ENCODE results near the gene CFI.
A peak's percentile ranks its signal among the peaks of the same experiment; 100 is the strongest.

The CFI gene

GRCh38 chr4:109801895-109802319 lies at the start of gene CFI:
Gene CFI, minus strand, starts transcription at chr4:109801999. Its CDS starts 28 bp downstream, at chr4:109801971.
- DNase-seq, result peak; percentile 39

- no peak for DNase-seq
Observed at GRCh38 chr4:109850601-109851000, 48.8 kb upstream of the CFI start.

DNA sequence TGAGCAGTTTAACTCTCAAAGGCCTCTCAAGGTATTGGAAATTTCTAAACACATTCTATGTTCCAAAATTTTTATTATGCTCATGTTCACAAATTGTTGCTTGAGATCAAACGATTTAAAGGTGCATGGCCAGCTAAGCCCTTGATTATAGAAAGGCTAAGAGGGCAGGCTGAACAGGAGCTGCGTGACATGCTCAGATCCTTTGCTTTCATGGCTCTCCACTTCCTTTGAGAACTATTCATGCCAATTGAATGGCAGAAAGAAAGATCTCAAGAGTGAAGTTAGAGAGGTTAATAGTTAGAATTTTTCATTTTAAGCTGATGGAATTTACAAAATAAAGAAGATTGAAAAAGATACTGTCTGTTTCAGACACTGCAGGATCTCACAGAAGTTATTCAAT lies 46.7 kb upstream of the CFI start:
- DNase-seq, result no peak

- no peak for DNase-seq
Observed at GRCh38 chr4:109847896-109848442, 46.2 kb upstream of the CFI start, which contains the start of gene LRIT3. Gene LRIT3, plus strand, starts transcription at chr4:109848107. Its CDS starts 95 bp downstream, at chr4:109848202.

DNA sequence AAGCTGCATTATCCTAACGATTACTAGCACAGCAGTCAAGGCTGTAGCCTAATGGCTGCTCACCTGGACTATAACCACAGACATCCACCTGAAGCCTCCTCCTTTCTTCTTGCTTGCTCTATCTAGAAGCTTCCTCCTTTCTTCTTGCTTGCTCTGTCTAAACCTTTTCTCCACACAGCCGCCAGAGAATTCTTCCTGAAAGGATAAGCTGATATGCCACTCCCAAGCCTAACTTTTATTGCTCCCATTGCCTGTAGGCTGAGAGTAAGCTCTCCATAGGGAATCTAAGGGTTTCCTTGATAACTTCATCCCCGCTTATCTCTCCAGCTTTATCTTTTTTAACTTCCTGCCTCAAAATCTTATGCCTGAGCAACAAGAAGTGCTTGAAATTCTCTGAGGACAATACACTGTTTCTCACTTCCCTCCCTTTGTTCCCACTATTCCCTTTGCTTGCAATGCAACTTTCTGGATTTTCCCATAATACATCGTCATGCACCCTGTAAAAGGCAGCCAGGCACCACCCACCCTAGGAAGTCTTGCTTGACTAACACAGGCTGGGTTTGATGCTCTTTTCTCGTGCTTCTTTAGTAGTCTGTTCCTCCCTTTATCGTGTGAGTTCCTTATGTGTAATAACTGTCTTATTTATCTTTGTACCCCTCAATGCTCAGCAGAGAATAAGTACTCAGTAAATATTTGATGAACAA lies 44.7 kb upstream of the CFI start:
- DNase-seq, result no peak

- DNase-seq, result no peak
Observed at GRCh38 chr4:109836985-109837384, 35.2 kb upstream of the CFI start.

GRCh38 chr4:109833756-109834155 lies 32.0 kb upstream of the CFI start:
- no peak for DNase-seq

DNA sequence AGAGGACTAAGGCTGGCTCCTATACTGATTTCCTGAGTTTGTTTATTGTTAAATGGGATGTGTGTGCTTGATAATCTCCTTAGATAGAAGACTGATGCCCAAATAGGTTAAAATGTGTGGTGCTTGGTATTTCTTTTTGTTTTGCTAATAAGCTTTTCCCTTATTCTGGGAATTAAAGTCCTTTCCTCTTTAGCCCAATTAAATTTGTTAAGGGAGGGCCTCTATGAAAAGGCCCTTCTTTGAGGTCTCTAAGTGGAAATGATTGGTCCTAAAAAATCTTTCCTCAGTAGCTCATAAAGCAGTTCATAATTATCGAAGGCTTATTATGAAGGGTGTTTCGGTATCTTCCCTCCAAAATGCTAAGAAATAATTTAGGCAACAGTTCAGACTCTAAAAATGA lies 25.9 kb upstream of the CFI start, which contains the start of gene RRH:
Gene RRH (plus strand): TSS at position 301 of the 400 bp plus-strand sequence. CDS start 56 bp downstream, at position 357.
- DNase-seq, result no peak

- DNase-seq, result peak; percentile 70
Observed at GRCh38 chr4:109826719-109827118, 24.9 kb upstream of the CFI start.

GRCh38 chr4:109821185-109821584 lies 19.4 kb upstream of the CFI start:
- no peak for DNase-seq

DNA sequence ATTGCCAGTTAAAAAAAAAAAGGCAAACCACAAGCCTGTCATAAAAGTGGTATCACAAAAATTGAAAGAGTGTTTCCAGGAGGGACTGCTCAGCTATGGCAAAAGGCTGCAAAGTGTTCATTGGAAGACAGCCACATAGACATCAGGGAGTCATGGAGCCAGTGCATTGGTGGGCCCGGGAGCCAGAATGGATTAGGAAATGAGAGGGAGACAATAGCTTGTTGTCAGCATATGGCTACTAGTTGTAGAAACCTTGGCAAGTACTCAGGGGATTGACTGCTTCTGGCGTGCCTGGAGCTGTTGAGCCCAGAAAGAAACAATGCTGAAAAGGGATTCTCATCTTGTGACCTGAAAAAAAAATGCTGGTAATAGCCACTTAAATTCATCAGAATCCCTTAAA lies 18.8 kb upstream of the CFI start:
- DNase-seq, result no peak

GRCh38 chr4:109818268-109818667 lies 16.5 kb upstream of the CFI start:
- no peak for DNase-seq

GRCh38 chr4:109816894-109817293 lies 15.1 kb upstream of the CFI start:
- DNase-seq, result no peak

DNA sequence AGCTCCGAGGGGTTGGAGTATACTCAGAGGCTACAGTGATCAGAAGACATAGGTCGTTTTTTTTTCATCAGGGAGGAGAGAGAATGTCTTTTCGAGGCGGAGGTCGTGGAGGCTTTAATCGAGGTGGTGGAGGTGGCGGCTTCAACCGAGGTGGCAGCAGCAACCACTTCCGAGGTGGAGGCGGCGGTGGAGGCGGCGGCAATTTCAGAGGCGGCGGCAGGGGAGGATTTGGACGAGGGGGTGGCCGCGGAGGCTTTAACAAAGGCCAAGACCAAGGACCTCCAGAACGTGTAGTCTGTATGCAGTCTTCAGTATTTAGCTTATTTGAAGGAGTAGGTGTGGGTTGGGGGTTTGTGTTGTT lies 14.3 kb upstream of the CFI start:
- DNase-seq, result peak; percentile 41

- peak; percentile 99 for DNase-seq
Observed at GRCh38 chr4:109815151-109816081, 13.6 kb upstream of the CFI start, which contains the start of gene GAR1. Gene GAR1, plus strand, starts transcription at chr4:109815762. Its CDS starts 403 bp downstream, at chr4:109816165.

GRCh38 chr4:109811707-109812106 lies 9.9 kb upstream of the CFI start:
- no peak for DNase-seq

DNA sequence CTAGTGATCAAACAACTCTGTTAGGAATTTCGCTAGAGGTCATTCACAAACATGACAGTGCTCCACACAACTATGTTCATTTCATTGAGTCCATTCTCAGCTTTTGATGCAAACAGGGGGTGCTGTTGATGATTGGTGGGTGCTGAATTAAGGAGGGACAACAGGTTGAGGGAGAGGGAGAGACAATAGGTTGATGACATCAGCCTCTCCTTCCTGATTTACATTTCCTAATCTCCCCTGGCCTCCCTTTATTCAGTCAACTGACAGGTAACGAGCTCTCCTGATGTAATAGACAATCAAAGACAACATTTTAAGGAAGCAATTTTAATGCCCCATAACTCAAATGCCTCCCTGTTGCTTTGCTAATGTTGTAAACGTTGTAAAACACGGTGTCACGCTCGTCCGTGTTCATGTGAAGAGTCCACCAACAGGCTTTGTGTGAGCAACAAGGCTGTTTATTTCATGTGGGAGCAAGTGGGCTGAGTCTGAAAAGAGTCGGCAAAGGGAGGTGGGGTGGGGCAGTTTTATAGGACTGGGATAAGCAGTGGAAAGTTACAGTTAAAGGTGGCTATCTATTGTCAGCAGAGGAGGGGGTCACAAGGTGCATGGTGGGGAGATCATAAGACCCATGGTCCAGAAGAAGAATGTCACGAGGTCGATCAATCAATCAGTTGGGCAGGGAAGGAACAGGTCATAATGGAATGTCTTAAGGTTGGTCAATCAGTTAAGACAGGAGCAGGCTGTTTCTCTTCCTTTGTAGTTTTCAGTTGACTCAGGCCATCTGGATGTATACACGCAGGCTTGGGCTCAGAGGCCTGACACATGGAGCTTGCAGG lies 9.0 kb upstream of the CFI start:
- no peak for DNase-seq

DNA sequence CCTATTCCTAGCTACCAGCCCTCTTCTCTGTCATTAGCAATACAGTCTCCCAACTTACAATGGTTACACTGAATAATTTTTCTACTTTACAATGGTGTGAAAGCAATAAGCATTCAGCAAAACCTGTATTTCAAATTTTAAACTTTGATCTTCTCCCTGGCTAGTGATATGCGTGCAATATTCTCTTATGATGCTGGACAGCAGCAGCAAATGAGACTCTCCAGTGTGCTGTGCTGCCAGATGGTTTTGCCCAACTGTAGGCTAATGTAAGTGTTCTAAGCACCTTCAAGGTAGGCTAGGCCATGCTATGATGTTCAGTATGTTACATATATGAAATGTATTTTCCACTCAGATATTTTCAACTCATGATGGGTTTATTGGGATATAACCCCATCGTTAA lies 7.9 kb upstream of the CFI start:
- no peak for DNase-seq

GRCh38 chr4:109803924-109804571 lies 2.2 kb upstream of the CFI start:
- DNase-seq, result peak; percentile 86

DNA sequence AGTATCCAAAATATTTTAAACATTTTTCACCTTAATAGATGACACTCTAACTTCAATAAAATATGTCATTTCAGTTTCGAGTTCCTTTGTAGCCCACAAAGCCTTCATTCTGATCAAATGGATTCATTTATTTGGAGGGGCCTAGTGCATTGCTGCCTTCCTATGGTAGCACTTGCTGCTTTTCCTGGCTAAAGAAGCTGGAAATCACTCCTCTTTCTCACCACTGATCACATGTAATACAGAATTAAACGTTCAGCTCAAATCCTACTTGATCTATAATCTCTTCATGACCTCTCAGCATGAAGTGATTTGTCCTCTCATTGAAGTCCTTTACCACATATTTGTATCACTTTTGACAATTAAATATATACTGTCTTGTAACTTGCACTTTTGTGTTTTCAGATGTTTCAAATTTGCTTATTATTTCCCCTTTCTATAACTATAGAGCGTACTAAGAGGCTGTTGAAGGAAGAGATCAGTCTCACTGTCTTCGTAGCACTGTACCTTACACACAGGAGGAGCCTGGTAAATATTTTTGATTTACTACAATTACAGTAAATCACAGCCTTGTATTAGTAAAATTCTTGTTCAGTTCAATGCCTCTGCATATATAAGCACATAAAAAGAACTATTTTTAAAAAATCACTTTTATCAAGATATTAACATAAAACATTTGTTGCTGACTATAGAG lies 555 bp downstream of the CFI start:
- DNase-seq, result no peak

DNA sequence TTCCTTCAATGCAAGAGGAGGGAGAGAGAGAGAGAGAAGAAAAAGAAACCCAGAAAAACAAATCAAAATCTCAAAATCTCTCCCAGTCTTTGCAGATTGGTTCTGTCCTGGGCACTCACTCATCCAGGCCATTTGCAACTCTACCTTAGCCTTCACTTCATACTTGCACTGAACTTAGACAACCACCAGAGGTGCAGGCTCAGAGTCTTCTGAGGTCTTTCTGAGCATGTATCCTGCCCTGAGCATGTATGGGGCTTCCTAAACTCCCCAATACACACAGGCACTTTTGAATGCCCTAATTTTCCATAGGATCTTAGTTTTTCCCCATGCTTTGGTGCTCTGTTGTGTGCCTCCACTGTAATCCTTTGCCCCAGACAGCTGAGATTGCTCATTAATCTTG lies 2.9 kb downstream of the CFI start:
- no peak for DNase-seq
